ENCODE measurements around the gene MS4A4A. TPM values are rescaled to one million over a fixed set of nuclear protein-coding genes. Genes with fewer than 3 reads are reported as not detected.

The MS4A4A gene
- total and polyA plus RNA-seq, 12 donors = 2.2 to 31.6 (median 9.1) TPM

GRCh38 chr11:60321051-60321450 is 40.6 kb downstream of the MS4A4A start:
- no peak for ATAC-seq
- intact Hi-C loops (cut with DNase I) = no loop called here
- Histone ChIP-seq H3K4me3 (no peak overlapping the region), H3K9me3 (peaks cover 0 to 59% (median 15%) of the 10 kb centered on the region in 11 donors), H3K27me3 (no peaks in the 10 kb centered on the region), H3K27ac (no peak overlapping the region), H3K36me3 (no peaks in the 10 kb centered on the region), H3K4me1 (no peaks in the 10 kb centered on the region)
- no peak for DNase-seq
- no peak for TF ChIP-seq CTCF (IDR thresholded peaks at IDR 0.05)

- TF ChIP-seq CTCF (IDR thresholded peaks at IDR 0.05) = no peak
- intact Hi-C loops (cut with DNase I) = loop anchor here in 1 of 10 donors (5.0 kb wide), 1 partner anchor 115 kb away; no protein-coding TSS in a partner anchor
- ATAC-seq (no peak), DNase-seq (no peak)
- peaks cover 0 to 4% (median 0%) of the 10 kb centered on the region in 9 donors for H3K4me1 ChIP-seq
- H3K4me3 ChIP-seq = no peak within 1 kb of the TSS
- H3K27ac ChIP-seq = no peak within 1 kb of the TSS
- peaks cover 0 to 54% (median 11%) of the 10 kb centered on the region in 11 donors for H3K9me3 ChIP-seq
- no peaks in the 10 kb centered on the region for H3K27me3 ChIP-seq
- 0 to 63% methylated on average over 1 of the region's 1 CpG for WGBS, 2 donors
- no peaks in the 10 kb centered on the region for H3K36me3 ChIP-seq
Observed at GRCh38 chr11:60326955-60327354, 46.5 kb downstream of the MS4A4A start, which contains the start of gene MS4A6E. MS4A6E (plus strand) TSS chr11:60327255; CDS start chr11:60334896, 7,641 bp downstream.

GRCh38 chr11:60328460-60328859 is 48.0 kb downstream of the MS4A4A start:
- no peak for ATAC-seq
- no peak for TF ChIP-seq CTCF (IDR thresholded peaks at IDR 0.05)
- intact Hi-C loops (cut with DNase I) = loop anchor here in 1 of 10 donors (5.0 kb wide), 1 partner anchor 114 kb away; no protein-coding TSS in a partner anchor

GRCh38 chr11:60332846-60333245 is 52.4 kb downstream of the MS4A4A start:
- intact Hi-C loops (cut with DNase I) = no loop called here
- ATAC-seq (peak in 4 of 8 donors; percentile 34 to 69 (median 50)), DNase-seq (no peak)
- Histone ChIP-seq H3K27me3 (peaks cover 0 to 4% (median 0%) of the 10 kb centered on the region in 7 donors), H3K9me3 (peaks cover 0 to 15% (median 0%) of the 10 kb centered on the region in 11 donors), H3K4me1 (peaks cover 0 to 33% (median 0%) of the 10 kb centered on the region in 9 donors), H3K27ac (peak overlapping the region in 2 of 10 donors; percentile 18 to 83), H3K36me3 (no peaks in the 10 kb centered on the region), H3K4me3 (no peak overlapping the region)
- TF ChIP-seq CTCF (IDR thresholded peaks at IDR 0.05) = no peak
- 0 to 81% methylated on average over 3 of the region's 3 CpGs for WGBS, 2 donors

More at GRCh38 chr11:60328460-60328859, 48.0 kb downstream of the MS4A4A start:
- Histone ChIP-seq H3K27ac (no peak overlapping the region), H3K27me3 (no peaks in the 10 kb centered on the region), H3K4me3 (no peak overlapping the region), H3K9me3 (peaks cover 0 to 48% (median 9%) of the 10 kb centered on the region in 11 donors), H3K36me3 (no peaks in the 10 kb centered on the region), H3K4me1 (peaks cover 0 to 9% (median 0%) of the 10 kb centered on the region in 9 donors)
- DNase-seq = no peak
